ENCODE measurements around the gene RAPGEF4.

- TF ChIP-seq POLR2A (IDR thresholded peaks at IDR 0.05) (no peak), CTCF (IDR thresholded peaks at IDR 0.05) (no peak)
Measured at GRCh38 chr2:172962824-172963223, 227.2 kb downstream of the RAPGEF4 start.

Measured in Peyer's patch (tissue), 4 donors.